Measurements from ENCODE around the gene CGB7. TPM values are rescaled to one million over a fixed set of nuclear protein-coding genes. Genes with fewer than 3 reads are reported as not detected.

Gene CGB7
- total and polyA plus RNA-seq, 2 experiments from 2014 or later: 3.9 to 11.5 TPM

DNA sequence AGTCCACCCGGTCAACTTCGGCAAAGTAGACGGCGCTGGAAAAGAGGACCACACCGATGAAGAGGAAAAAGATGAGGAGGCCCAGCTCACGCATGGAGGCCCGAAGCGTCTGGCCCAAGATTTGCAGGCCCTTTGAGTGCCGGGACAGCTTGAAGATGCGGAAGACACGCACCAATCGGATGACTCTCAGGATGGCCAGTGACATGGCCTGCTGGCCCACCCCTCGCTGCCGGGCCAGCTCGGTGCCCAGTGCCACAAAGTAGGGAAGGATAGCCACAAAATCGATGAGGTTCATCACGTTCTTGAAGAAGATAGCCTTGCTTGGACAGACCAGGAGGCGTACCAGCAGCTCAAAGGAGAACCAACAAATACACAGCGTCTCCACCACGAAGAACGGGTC lies 12.9 kb upstream of the CGB7 start:
- TF ChIP-seq, protein P1, sequence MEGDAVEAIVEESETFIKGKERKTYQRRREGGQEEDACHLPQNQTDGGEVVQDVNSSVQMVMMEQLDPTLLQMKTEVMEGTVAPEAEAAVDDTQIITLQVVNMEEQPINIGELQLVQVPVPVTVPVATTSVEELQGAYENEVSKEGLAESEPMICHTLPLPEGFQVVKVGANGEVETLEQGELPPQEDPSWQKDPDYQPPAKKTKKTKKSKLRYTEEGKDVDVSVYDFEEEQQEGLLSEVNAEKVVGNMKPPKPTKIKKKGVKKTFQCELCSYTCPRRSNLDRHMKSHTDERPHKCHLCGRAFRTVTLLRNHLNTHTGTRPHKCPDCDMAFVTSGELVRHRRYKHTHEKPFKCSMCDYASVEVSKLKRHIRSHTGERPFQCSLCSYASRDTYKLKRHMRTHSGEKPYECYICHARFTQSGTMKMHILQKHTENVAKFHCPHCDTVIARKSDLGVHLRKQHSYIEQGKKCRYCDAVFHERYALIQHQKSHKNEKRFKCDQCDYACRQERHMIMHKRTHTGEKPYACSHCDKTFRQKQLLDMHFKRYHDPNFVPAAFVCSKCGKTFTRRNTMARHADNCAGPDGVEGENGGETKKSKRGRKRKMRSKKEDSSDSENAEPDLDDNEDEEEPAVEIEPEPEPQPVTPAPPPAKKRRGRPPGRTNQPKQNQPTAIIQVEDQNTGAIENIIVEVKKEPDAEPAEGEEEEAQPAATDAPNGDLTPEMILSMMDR (IDR thresholded peaks at IDR 0.05; ENCODE audit: low read depth, low read length): no peak

DNA sequence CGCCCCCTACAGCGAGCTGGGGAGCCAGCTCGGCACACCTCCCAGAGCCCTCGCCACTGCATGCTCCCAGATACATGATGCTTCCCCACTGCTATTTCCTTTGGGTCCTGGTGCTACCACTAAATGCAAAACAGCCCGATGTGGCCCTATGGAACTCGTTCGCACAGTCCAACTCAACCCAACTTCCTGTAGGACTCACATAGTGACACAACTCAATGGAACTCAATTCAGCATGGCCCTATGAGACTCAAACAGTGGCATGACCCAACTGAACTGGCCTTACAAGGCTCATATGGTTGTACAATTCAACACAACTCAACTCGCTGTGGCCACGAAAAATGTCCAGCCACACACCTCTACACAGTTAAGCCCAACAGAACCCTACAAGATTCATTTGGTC lies 11.5 kb upstream of the CGB7 start:
- H3K27ac ChIP-seq: no peak overlapping the region
- H3K36me3 ChIP-seq: no peaks in the 10 kb centered on the region
- no peaks in the 10 kb centered on the region for H3K27me3 ChIP-seq
- TF ChIP-seq, protein P1 (IDR thresholded peaks at IDR 0.05; ENCODE audit: low read depth, low read length): no peak
- DNase-seq (ENCODE audit: low read depth in 1 of 2, low spot score in 1 of 2): no peak
- no peaks in the 10 kb centered on the region for H3K9me3 ChIP-seq (ENCODE audit: low read depth)
- H3K4me1 ChIP-seq (ENCODE audit: low read depth): peaks cover 44% of the 10 kb centered on the region
- no peak overlapping the region for H3K4me3 ChIP-seq

More for the DNA sequence above, 12.9 kb upstream of the CGB7 start:
- no peak for DNase-seq (ENCODE audit: low read depth in 1 of 2, low spot score in 1 of 2)
- Histone ChIP-seq H3K9me3 (ENCODE audit: low read depth) (no peaks in the 10 kb centered on the region), H3K27me3 (no peaks in the 10 kb centered on the region), H3K27ac (no peak overlapping the region), H3K4me1 (ENCODE audit: low read depth) (peaks cover 32% of the 10 kb centered on the region), H3K36me3 (no peaks in the 10 kb centered on the region), H3K4me3 (no peak overlapping the region)

DNA sequence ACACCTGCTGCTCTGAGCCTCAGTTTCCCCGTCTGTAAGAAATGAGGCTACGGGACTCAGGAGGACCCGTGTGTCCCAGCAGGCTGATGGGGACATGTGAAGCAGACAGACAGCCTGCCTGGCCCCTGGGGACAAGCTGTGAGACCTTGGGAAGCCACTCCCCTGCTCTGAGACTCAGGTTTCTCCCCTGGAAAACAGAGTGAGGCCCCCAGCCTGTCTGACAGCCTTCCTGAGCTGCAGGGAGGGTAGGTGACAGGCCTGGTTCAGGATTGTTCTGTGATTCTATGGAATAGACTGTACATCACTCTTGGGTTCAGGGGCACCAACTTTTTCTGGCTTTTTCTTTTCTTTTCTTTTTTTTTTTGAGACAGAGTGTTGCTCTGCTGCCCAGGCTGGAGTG lies 10.0 kb upstream of the CGB7 start:
- no peak overlapping the region for H3K4me3 ChIP-seq
- no peaks in the 10 kb centered on the region for H3K9me3 ChIP-seq (ENCODE audit: low read depth)
- H3K4me1 ChIP-seq (ENCODE audit: low read depth): peaks cover 45% of the 10 kb centered on the region
- TF ChIP-seq, protein P1 (IDR thresholded peaks at IDR 0.05; ENCODE audit: low read depth, low read length): no peak
- peak in 1 of 2 donors; percentile 40 for DNase-seq (ENCODE audit: low read depth in 1 of 2, low spot score in 1 of 2)
- H3K36me3 ChIP-seq: no peaks in the 10 kb centered on the region
- no peaks in the 10 kb centered on the region for H3K27me3 ChIP-seq
- peak overlapping the region; percentile 93 for H3K27ac ChIP-seq

DNA sequence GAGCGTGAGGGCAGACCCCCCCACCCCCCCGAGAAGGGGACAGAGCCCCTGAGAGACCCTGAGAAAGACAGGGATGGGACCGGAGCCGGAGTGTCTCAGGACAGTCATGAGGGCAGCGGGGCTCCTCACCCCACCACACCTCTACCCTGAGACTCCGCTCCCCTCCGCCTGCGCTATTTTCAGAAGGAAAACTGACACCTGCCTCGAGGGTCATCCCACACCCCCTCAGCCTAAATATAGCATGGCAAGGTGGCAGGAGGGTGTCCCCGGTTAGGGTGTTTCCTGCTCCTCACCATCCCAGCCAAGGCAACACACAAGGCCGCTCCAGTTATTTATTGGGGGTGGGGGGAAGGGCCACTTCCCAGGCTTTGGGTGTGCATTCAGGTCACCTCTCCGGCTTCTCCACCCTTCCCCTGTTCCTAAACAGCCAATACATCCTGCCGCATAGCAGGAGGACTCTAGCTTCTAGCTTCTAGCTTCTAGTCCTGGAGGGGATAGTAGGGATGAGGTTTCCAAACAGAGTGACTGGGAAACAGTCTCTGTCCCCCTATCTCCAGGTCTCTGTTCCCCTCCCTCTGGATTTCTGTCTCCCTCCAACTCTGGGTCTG lies 8.5 kb upstream of the CGB7 start:
- H3K27me3 ChIP-seq: no peaks in the 10 kb centered on the region
- TF ChIP-seq, protein P1 (IDR thresholded peaks at IDR 0.05; ENCODE audit: low read depth, low read length): no peak
- H3K36me3 ChIP-seq: no peaks in the 10 kb centered on the region
- H3K4me1 ChIP-seq (ENCODE audit: low read depth): peaks cover 45% of the 10 kb centered on the region
- H3K9me3 ChIP-seq (ENCODE audit: low read depth): no peaks in the 10 kb centered on the region
- DNase-seq (ENCODE audit: low read depth in 1 of 2, low spot score in 1 of 2): peak in 1 of 2 donors; percentile 54
- no peak overlapping the region for H3K4me3 ChIP-seq
- peak overlapping the region; percentile 93 for H3K27ac ChIP-seq

DNA sequence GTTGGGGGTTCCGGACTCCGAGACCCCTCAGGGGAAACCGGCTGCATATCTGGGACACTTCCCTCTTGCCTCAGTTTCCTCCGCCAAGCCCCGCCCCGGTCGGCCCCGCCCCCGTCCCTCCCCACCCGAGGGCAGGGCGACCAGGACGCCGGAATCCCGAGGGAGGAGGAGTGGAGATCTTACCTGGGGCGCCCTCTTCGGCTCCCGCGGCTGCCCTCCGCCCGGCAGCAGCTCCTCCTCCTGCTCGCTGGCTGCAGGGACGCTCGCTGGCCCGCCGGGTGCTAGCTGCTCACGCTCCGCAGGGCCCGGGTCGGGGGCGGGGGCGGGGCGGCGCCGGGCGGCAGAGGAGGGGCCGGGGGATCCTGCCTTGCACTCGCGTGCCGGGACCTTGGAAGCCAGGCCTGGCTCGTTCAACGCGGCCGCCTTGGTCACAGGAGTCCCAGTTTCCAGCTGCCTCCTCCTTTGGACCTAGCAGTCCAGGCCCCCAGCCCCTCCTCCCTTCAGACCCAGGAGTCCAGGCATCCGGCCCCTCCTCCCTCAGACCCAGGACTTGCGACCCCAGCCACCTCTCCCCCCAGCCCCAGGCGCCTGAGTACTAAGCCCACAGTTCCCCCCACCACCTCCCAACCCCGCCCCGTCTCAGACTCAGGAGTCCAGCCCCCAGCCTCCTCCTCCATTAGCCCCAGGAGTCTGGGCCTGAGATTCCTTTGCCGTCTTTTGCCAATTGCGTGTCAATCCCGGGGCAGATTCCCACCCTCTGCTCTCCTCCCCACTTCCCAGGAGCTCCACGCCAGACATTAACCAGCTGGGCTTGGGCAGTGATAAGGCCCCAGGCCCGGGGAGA lies 7.4 kb upstream of the CGB7 start, which contains the start of gene NTF4:
TSS of gene NTF4 (minus strand) at position 51 of the 844 bp plus-strand sequence. CDS start 2,821 bp downstream, outside the sequence.
- H3K4me3 ChIP-seq: peak within 1 kb of the TSS; percentile 43
- no peaks in the 10 kb centered on the region for H3K36me3 ChIP-seq
- H3K27me3 ChIP-seq: no peaks in the 10 kb centered on the region
- TF ChIP-seq, protein P1 (IDR thresholded peaks at IDR 0.05; ENCODE audit: low read depth, low read length): no peak
- H3K4me1 ChIP-seq (ENCODE audit: low read depth): peaks cover 45% of the 10 kb centered on the region
- H3K9me3 ChIP-seq (ENCODE audit: low read depth): no peaks in the 10 kb centered on the region
- DNase-seq (ENCODE audit: low read depth in 1 of 2, low spot score in 1 of 2): peak; percentile 50 to 88
- peak within 1 kb of the TSS; percentile 93 for H3K27ac ChIP-seq
